ENCODE results near the gene SELENBP1.

GRCh38 chr1:151362308-151363155 is 10.0 kb downstream of the SELENBP1 start:
- TF ChIP-seq EZH2 (IDR thresholded peaks at IDR 0.05), result no peak
- TF ChIP-seq POLR2AphosphoS5 (IDR thresholded peaks at IDR 0.05; ENCODE audit: borderline replicate concordance, low read depth, low read length), result no peak

Data from SK-N-MC (cell line).